Ovary (tissue), 9 donors: Measurements from ENCODE around the gene ABTB2. TPM values are rescaled to one million over a fixed set of nuclear protein-coding genes. Genes with fewer than 3 reads are reported as not detected.

Experiments
- DNase-seq, 5 donors: peaks; one replicate each; pipeline ENCODE4 v3.0.0-alpha.2; 2019 to 2020
- H3K27ac ChIP-seq, 2 donors: fragments of 200-600 bp; one replicate each; pipeline versions ENCODE4 v1.5.1 to v1.8.0; 2019 to 2022
- H3K27me3 ChIP-seq: fragments of 200-600 bp; one replicate; pipeline ENCODE4 v1.8.0; 2022
- H3K36me3 ChIP-seq: fragments of 200-600 bp; sonication (generic); one replicate; pipeline ENCODE4 v1.5.1; 2019
- H3K4me1 ChIP-seq: one replicate; pipeline ENCODE4 v1.8.1; 2013; ENCODE audit warnings: mild to moderate bottlenecking, moderate library complexity; ENCODE audit not compliant: insufficient read depth
- H3K4me3 ChIP-seq: fragments of 200-600 bp; sonication (generic); one replicate; pipeline ENCODE4 v1.5.1; 2017
- H3K9me3 ChIP-seq, 2 donors: fragments of 200-600 bp in 1 of 2; sonication (generic) in 1 of 2; one replicate each; pipeline versions ENCODE4 v1.5.1 to v1.8.1; 2013 to 2019; ENCODE audit warnings: mild to moderate bottlenecking in 1 of 2, moderate library complexity in 1 of 2
- EP300 ChIP-seq: sonication (generic); formaldehyde crosslinking; IDR thresholded peaks from one replicate; pipeline ENCODE4 v1.6.1; 2017; ENCODE audit warnings: antibody characterized with exemption
- POLR2A ChIP-seq: fragments of 450-650 bp; IDR thresholded peaks from one replicate; pipeline ENCODE4 v1.6.1; 2017; ENCODE audit warnings: antibody characterized with exemption, mild to moderate bottlenecking, moderate library complexity
- WGBS, 3 donors: extraction: QIAGEN DNeasy Blood & Tissue Kit in 1 of 3; methylation state at CpG; one replicate each; pipeline versions ENCODE4 v1.1.5 to v1.1.7; 2013 to 2017; 5-methylcytosine and 5-hydroxymethylcytosine counted together
- intact Hi-C, 4 donors: fragments of 100-400 bp; cut with DNase I; formaldehyde crosslinking; loops; one replicate each; pipeline versions ENCODE4 v1.11.0 to v1.15.1; 2022 to 2023
- polyA plus RNA-seq, 2 donors: library from polyadenylated mRNA; stranded (reverse); fragments of 200-250 nt in 1 of 2; fragments of 350-450 nt in 1 of 2; fragmentation: Illumina TruSeq in 1 of 2; extraction: RNeasy Lipid Tissue Mini Kit (QIAGEN cat#74804) in 1 of 2; gene quantifications; one replicate each; pipeline ENCODE4 v1.2.3, GENCODE V29; 2013 to 2014
- total RNA-seq, 7 donors: library from RNA; depleted of rRNA in 2 of 7; stranded (reverse); fragments of >200 nt in 2 of 7; fragmentation: NEBNext Ultra II Directional in 3 of 7; extraction: Animal tissue kit (Norgen Biotek cat#: 25700) in 3 of 7; gene quantifications; one replicate each; pipeline versions ENCODE4 v1.1.0 to v1.2.4, GENCODE V29; 2016 to 2023
- TF ChIP-seq, protein P1 (sequence below), 3 donors: fragments of 450-650 bp in 2 of 3; fragments of 200-600 bp in 1 of 3; IDR thresholded peaks; one replicate each; pipeline versions ENCODE4 v1.5.1 to v1.8.0; 2016 to 2022; ENCODE audit warnings: antibody characterized with exemption in 3 of 3, mild to moderate bottlenecking in 1 of 3
- donor health status: DM: no; HTN: no; CAD: no; lungs with moderate emphysema.
- donor health status: DM: no; HTN: no; CAD: no.
- donor health status: Bipolar disorder and iron deficiency.
- donor health status: DM: yes; HTN: yes; CAD: no.
- donor health status: DM: no; HTN: no; CAD: no.
- donor health status: DM: yes; HTN: yes; CAD: no.

The ABTB2 gene
- total and polyA plus RNA-seq, 9 donors = 1.2 to 7.2 (median 2.6) TPM

DNA sequence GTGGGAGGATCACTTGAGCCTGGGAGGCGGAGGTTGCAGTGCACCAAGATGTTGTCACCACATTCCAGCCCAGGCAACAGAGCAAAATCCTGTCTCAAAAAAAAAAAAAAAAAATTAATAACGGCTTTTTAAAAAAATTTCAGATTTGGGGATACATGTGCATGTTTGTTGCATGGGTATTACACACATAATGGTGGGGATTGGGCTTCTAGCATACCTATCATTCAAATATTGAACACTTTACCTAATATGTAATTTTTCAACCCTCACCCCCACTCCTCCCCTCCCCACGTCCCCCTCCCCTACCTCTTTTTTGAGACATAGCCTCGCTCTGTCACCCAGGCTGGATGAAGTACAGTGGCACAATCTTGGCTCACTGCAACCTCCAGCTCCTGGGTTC is 40.1 kb downstream of the ABTB2 start:
- Histone ChIP-seq H3K4me3 (no peak overlapping the region), H3K27ac (no peak overlapping the region), H3K27me3 (no peaks in the 10 kb centered on the region), H3K4me1 (peaks cover under 1% of the 10 kb centered on the region), H3K36me3 (no peaks in the 10 kb centered on the region), H3K9me3 (no peaks in the 10 kb centered on the region)
- DNase-seq = no peak
- WGBS, 3 donors = 83 to 86% (median 83%) methylated on average over 4 of the region's 4 CpGs
- intact Hi-C loops = no loop called here
- TF ChIP-seq, protein P1, sequence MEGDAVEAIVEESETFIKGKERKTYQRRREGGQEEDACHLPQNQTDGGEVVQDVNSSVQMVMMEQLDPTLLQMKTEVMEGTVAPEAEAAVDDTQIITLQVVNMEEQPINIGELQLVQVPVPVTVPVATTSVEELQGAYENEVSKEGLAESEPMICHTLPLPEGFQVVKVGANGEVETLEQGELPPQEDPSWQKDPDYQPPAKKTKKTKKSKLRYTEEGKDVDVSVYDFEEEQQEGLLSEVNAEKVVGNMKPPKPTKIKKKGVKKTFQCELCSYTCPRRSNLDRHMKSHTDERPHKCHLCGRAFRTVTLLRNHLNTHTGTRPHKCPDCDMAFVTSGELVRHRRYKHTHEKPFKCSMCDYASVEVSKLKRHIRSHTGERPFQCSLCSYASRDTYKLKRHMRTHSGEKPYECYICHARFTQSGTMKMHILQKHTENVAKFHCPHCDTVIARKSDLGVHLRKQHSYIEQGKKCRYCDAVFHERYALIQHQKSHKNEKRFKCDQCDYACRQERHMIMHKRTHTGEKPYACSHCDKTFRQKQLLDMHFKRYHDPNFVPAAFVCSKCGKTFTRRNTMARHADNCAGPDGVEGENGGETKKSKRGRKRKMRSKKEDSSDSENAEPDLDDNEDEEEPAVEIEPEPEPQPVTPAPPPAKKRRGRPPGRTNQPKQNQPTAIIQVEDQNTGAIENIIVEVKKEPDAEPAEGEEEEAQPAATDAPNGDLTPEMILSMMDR (IDR thresholded peaks at IDR 0.05) = no peak
- TF ChIP-seq EP300 (no peak), POLR2A (no peak)

DNA sequence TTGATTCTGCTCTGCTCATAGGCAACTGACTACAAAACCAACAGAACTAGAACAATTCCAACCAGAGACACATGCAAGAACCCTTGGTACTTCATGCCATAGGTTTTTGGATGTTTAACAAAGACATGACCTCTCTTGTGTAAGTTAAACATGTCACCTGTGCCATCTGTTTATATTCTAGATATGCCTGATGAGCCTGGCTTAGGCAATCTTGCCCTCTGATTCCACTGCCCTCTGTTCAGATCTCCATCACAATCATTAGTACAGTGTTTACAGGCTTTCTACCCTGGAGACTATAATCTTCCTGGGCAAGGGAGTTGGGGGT is 40.8 kb downstream of the ABTB2 start:
- Histone ChIP-seq H3K36me3 (no peaks in the 10 kb centered on the region), H3K9me3 (no peaks in the 10 kb centered on the region), H3K4me3 (no peak overlapping the region), H3K4me1 (no peaks in the 10 kb centered on the region), H3K27ac (no peak overlapping the region), H3K27me3 (no peaks in the 10 kb centered on the region)
- no peak for DNase-seq
- intact Hi-C loops = no loop called here
- TF ChIP-seq POLR2A (no peak), EP300 (no peak)
- TF ChIP-seq, protein P1 (IDR thresholded peaks at IDR 0.05) = no peak

DNA sequence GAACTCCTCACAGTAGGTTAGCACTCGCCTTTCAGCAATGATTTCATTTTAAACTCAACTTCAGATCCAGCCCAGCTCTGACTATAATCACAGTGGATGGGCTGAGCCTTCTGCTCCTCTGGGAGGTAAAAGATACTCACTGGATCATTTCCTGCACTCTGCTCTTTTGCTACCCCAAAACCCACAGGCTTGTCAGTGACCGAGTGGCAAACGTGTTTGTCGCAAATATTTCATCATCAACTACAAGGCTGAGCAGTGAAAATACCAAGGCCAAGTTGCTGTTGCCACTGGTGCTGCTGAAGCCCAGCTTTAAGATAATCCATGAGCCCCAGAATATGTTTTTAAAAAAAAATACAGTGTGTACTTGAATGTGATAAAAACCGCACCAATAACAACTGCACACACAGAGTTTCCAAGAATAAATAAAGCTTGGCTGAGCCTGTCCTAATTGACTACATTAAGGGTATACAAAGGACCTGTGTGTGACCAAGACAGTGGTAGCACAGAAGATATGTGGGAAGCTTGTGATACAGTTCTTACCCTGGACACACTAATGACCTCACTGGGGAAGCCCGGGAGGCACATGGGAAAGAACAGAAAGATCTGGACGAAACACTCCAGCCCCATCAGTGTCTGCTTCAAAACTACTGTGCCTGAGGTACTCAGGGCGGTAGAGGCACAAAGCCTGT is 41.3 kb downstream of the ABTB2 start:
- no peaks in the 10 kb centered on the region for H3K9me3 ChIP-seq
- DNase-seq = peak in 1 of 5 donors; percentile 48
- H3K4me1 ChIP-seq = no peaks in the 10 kb centered on the region
- H3K4me3 ChIP-seq = no peak overlapping the region
- no peak overlapping the region for H3K27ac ChIP-seq
- no peak for TF ChIP-seq EP300
- no peak for TF ChIP-seq POLR2A
- TF ChIP-seq, protein P1 (IDR thresholded peaks at IDR 0.05) = no peak
- 30 to 51% (median 37%) methylated on average over 8 of the region's 8 CpGs for WGBS, 3 donors
- no peaks in the 10 kb centered on the region for H3K36me3 ChIP-seq
- intact Hi-C loops = no loop called here
- no peaks in the 10 kb centered on the region for H3K27me3 ChIP-seq

DNA sequence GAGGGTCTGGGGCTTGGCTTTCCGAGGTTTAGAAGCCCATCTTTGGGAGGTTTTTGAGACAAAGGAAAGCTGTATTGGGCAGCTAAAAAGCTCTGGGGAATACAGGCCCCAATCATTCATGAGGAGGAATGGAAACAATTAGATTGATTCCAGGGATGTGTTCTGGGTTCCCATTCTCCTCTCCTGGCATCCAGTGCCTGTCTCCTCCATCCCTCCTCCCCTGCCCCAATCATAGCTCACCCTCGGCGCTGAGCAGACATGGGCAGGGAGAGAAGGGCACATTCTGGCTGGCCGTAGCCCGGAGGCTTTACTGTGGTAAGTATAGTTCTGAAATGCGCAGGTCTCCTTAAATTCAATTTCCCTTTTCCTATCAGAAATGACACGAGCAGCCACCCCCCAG is 42.4 kb downstream of the ABTB2 start:
- Histone ChIP-seq H3K4me1 (no peaks in the 10 kb centered on the region), H3K36me3 (no peaks in the 10 kb centered on the region), H3K27ac (no peak overlapping the region), H3K4me3 (no peak overlapping the region), H3K27me3 (no peaks in the 10 kb centered on the region), H3K9me3 (no peaks in the 10 kb centered on the region)
- no peak for DNase-seq
- intact Hi-C loops = no loop called here
- 86 to 94% (median 90%) methylated on average over 7 of the region's 7 CpGs for WGBS, 3 donors
- TF ChIP-seq, protein P1 (IDR thresholded peaks at IDR 0.05) = no peak
- no peak for TF ChIP-seq POLR2A
- no peak for TF ChIP-seq EP300
